ENCODE data around the gene CRYBG1. TPM values are rescaled to one million over a fixed set of nuclear protein-coding genes. Genes with fewer than 3 reads are reported as not detected.
A peak's percentile ranks its signal among the peaks of the same experiment; 100 is the strongest.

CRYBG1 gene
- polyA plus RNA-seq, 2 of the 4 experiments (the other 2 are of a cell fraction): 0.31 to 0.37 TPM

DNA sequence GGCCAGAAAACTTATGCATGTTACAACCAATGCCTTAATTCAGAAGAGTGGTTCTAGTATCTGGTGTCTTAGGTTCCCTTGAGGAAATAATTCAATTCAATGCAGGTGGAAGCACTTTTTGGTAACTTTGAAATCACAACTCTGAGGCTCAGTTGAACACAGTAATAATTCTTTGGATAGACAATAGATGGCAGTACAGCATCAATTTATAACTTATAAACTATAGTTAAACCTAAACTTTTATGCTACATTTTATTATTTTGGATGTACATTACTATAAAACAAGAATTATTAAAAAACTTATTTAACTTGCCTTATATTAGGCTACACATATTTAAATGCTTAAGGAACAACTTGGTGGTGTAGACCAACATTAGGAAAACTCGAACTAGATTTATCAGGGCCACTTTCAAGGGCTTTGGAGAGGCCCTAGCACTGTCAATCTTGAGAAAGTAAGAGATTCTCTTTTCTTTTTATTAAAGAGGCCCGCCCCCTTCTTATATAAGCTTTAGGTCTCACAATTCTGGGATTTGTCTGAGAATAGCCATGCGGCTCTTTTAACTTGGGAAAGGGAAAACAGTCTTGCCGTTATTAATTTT, 85.9 kb downstream of the CRYBG1 start:
- Histone ChIP-seq H3K4me2 (peak overlapping the region; percentile 62), H3K27ac (peak overlapping the region; percentile 50 to 75), H3K9me3 (no peaks in the 10 kb centered on the region), H3K4me3 (no peak overlapping the region), H3K4me1 (peaks cover 16% of the 10 kb centered on the region)
- peak; percentile 6 to 10 for DNase-seq (ENCODE audit: low read depth in 1 of 2, low spot score in 1 of 2)
- ChIA-PET POLR2A (no interaction called here), CTCF (interaction anchor here (0.6 to 8.7 kb wide), 10 partner anchors 12 to 872 kb away, joined by 3 to 103 read pairs (median 4); no protein-coding TSS in a partner anchor)
- TF ChIP-seq MAZ (IDR thresholded peaks at IDR 0.05; ENCODE audit: borderline replicate concordance, low read depth, low read length) (no peak), CEBPB (IDR thresholded peaks at IDR 0.05) (no peak), RAD21 (conservative IDR thresholded peaks at IDR 0.05 in 1 of 2, IDR thresholded peaks at IDR 0.05 in 1 of 2) (peak; percentile 66 to 78), HOXB5 (CRISPR knock-in tag; IDR thresholded peaks at IDR 0.05) (no peak), SMC3 (IDR thresholded peaks at IDR 0.05) (peak; percentile 75)
- TF ChIP-seq, protein P1, sequence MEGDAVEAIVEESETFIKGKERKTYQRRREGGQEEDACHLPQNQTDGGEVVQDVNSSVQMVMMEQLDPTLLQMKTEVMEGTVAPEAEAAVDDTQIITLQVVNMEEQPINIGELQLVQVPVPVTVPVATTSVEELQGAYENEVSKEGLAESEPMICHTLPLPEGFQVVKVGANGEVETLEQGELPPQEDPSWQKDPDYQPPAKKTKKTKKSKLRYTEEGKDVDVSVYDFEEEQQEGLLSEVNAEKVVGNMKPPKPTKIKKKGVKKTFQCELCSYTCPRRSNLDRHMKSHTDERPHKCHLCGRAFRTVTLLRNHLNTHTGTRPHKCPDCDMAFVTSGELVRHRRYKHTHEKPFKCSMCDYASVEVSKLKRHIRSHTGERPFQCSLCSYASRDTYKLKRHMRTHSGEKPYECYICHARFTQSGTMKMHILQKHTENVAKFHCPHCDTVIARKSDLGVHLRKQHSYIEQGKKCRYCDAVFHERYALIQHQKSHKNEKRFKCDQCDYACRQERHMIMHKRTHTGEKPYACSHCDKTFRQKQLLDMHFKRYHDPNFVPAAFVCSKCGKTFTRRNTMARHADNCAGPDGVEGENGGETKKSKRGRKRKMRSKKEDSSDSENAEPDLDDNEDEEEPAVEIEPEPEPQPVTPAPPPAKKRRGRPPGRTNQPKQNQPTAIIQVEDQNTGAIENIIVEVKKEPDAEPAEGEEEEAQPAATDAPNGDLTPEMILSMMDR (IDR thresholded peaks at IDR 0.05): peak; percentile 66
- ATAC-seq: peak in 1 of 2 experiments; percentile 73; a peak in 3 of 6 replicates
- 34% methylated on average over 4 of the region's 4 CpGs for WGBS (ENCODE audit: missing lambda C conversion rate)
- no peak for FAIRE-seq

- Histone ChIP-seq H3K4me3 (no peak overlapping the region), H3K4me2 (peak overlapping the region; percentile 62), H3K4me1 (peaks cover 16% of the 10 kb centered on the region), H3K27ac (peak overlapping the region; percentile 50 to 75; a peak in 5 of 6 replicates), H3K9me3 (no peaks in the 10 kb centered on the region)
- 0% methylated on average over 2 of the region's 2 CpGs for WGBS (ENCODE audit: missing lambda C conversion rate)
- TF ChIP-seq TP53 (CRISPR knock-in tag; IDR thresholded peaks at IDR 0.05) (no peak), MAFK (IDR thresholded peaks at IDR 0.05; ENCODE audit: partially characterized antibody) (no peak), MYC (IDR thresholded peaks at IDR 0.05; ENCODE audit: borderline replicate concordance, low read length) (no peak), POLR2AphosphoS2 (conservative IDR thresholded peaks at IDR 0.05; ENCODE audit: low read length) (no peak), FOSB (CRISPR knock-in tag; IDR thresholded peaks at IDR 0.05) (no peak), EHF (CRISPR knock-in tag; IDR thresholded peaks at IDR 0.05) (no peak), FOSL2 (IDR thresholded peaks at IDR 0.05) (no peak), FOSL2 (CRISPR knock-in tag; IDR thresholded peaks at IDR 0.05) (no peak), JUNB (IDR thresholded peaks at IDR 0.05) (no peak), ZC3H11A (IDR thresholded peaks at IDR 0.05) (no peak), RNF2 (IDR thresholded peaks at IDR 0.05; ENCODE audit: borderline replicate concordance, low read depth) (no peak), ELK1 (IDR thresholded peaks at IDR 0.05; ENCODE audit: low read depth, low read length) (no peak), POLR2A (IDR thresholded peaks at IDR 0.05; ENCODE audit: low read length) (no peak), MAZ (IDR thresholded peaks at IDR 0.05; ENCODE audit: borderline replicate concordance, low read depth, low read length) (no peak), HDAC2 (IDR thresholded peaks at IDR 0.05) (no peak), RARB (CRISPR knock-in tag; IDR thresholded peaks at IDR 0.05) (no peak), BCL3 (IDR thresholded peaks at IDR 0.05) (no peak), GATA3 (IDR thresholded peaks at IDR 0.05; ENCODE audit: borderline replicate concordance) (no peak; the same call in 1 of the 2 replicates), CEBPB (IDR thresholded peaks at IDR 0.05) (no peak), ESRRA (IDR thresholded peaks at IDR 0.05; ENCODE audit: borderline replicate concordance, low read length) (no peak)
- TF ChIP-seq, protein P1 (IDR thresholded peaks at IDR 0.05): no peak
- FAIRE-seq: no peak
- CTCF ChIA-PET: interaction anchor here (0.6 to 8.7 kb wide), 8 partner anchors 12 to 871 kb away, joined by 3 to 103 read pairs (median 3); no protein-coding TSS in a partner anchor
- DNase-seq (ENCODE audit: low read depth in 1 of 2, low spot score in 1 of 2): peak; percentile 21 to 33
- POLR2A ChIA-PET: no interaction called here
- ATAC-seq: peak in 1 of 2 experiments; percentile 48; a peak in 2 of 6 replicates
These were observed 86.5 kb downstream of the CRYBG1 start for GRCh38 chr6:106446983-106447382.

Data from A549 (cell line).